GM18507 (cell line): ENCODE measurements around the gene GPSM3.

ENCODE experiments used
- DNase-seq: peaks from one replicate; pipeline ENCODE4 v3.0.0; 2011; ENCODE audit warnings: low read depth; ENCODE audit not compliant: insufficient read length; ENCODE audit errors: extremely low spot score
- FAIRE-seq: peaks from 2 replicates; lab custom pipeline; 2011; peaks lifted over from hg19 to GRCh38; lab: Jason Lieb, UNC

Gene GPSM3

GRCh38 chr6:32177183-32177787 lies 15.2 kb downstream of the GPSM3 start:
- FAIRE-seq: peak; percentile 46
- no peak for DNase-seq

GRCh38 chr6:32176476-32177182 lies 15.8 kb downstream of the GPSM3 start:
- DNase-seq (no peak), FAIRE-seq (no peak)

DNA sequence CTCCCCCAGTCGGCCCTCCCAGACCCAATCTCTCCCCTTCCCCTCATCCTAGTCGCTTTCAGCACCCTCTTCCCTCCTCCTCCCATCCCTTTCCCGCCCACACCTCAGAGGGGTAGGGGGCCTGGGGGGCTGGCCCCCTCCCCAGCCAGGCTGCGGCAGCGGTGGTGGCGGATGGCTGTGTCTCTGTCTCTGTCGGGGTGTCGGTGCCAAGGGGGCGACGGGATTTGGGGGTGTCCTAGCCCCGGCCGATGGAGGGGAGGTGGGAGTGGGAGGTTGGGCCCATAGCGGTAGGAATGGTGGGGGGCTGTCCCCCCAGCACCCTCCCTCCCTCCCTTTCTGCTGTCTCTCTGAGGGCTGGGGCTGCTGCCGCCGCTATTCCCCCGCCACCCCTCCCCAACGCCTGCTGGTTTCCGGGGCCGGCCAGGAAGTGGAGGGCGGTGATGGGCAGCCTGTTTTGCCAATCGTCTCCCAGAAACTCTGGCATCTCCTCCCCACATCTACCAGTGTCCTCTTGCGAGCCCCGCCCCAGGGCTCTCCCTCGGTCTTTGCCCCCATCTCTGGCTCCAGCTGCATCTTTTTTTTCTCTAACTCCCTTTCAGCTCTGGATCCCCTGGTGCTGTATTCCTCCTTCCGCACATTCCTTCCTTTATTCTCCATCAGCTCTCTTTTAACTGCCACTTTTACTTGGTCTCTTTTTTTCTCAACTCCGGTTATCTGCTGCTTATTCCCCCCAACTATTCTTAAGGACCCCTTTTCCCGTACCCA lies 16.6 kb downstream of the GPSM3 start, which contains the start of gene AGPAT1:
Gene AGPAT1, minus strand, starts transcription at position 374 of the 765 bp plus-strand sequence. CDS start 4,588 bp downstream, outside the sequence.
- peak; percentile 97 for DNase-seq
- FAIRE-seq: peak; percentile 84

DNA sequence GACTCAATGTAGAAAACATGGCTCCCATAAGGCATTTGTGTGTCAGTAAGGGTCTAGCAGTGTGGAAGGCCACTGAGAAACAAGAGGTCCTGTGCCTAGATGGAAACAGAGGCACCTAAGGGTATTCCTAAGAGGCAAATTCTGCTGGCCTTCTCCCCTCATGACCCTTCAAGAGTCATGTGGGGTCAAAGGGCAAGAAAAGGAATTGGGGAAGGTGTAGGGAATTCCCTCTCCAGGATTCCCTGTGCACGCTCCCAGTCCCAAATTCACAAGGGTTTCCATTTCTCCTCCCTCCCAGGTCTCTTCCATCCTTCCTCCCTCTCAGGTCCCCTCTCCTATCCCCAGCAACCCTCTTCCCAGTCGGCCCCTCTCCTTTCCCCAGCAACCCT lies 17.1 kb downstream of the GPSM3 start:
- FAIRE-seq (no peak), DNase-seq (no peak)

DNA sequence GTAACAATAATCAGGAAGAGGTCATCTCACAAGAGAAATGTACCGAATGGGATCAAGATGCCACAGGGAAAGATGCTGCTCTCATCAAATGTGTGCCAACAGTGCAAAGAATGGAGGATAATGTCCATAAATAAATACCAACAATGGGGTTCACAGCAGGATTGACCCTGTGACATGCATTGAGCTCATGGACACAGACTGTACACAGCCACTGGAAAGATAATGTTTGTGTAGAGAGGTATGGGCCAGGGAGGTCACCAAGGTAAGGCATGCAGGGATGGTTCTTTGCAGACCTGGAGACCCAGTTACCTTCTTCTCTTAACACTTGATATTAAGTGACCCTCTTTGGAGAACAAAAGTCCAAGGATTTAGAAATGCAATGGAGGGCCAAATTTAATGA lies 18.0 kb downstream of the GPSM3 start:
- FAIRE-seq: no peak
- no peak for DNase-seq

- no peak for FAIRE-seq
- no peak for DNase-seq
Observed at GRCh38 chr6:32173051-32173727, 19.3 kb downstream of the GPSM3 start.

- FAIRE-seq: no peak
- no peak for DNase-seq
Observed at GRCh38 chr6:32171234-32171633, 21.2 kb downstream of the GPSM3 start.

GRCh38 chr6:32170294-32170693 lies 22.1 kb downstream of the GPSM3 start:
- DNase-seq (no peak), FAIRE-seq (no peak)

- FAIRE-seq (no peak), DNase-seq (no peak)
Observed at GRCh38 chr6:32168807-32169591, 23.4 kb downstream of the GPSM3 start.

DNA sequence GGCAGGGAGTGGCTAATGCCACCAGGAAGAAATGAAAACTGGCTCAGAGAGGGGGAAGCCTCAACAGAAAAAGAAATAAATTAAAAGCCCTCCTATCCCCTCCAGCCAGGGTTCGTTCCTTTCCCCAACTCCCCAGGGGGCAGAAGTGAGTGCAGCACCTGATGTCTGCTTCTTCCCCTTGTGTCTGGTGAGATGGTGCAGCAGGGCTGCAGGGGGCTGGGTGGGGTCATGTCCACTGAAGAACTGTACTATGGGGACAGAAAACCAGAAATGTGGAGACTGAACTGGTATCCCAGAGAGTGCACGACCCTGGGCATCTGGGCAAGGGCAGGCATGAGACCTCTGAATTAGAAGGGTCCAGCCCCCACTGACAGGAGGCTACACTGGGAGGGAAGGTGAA lies 24.1 kb downstream of the GPSM3 start:
- DNase-seq: no peak
- no peak for FAIRE-seq

DNA sequence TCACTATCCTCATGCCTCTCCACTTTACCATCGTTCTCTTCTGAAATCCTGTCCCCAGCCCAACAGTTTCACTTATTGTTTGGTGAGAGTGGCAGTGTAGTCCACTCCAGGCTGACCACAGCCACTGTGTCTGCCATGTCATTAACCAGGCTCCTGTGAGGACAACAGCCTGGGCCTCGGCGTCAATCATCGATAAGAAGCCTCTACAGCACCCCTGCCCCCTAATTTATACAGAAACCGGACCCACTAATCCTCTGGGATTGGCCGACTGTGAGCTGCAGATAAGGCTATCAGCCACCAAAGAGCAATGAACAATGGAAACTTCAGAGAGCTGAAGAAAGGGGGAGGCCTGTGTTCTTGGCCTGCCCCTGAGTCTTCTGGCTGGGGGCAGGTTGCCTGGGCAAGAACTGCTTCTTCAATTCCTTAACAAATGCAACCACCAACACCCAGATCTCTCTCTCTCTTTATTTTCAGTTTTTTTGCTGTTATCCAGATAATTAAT lies 24.6 kb downstream of the GPSM3 start:
- no peak for FAIRE-seq
- no peak for DNase-seq

- FAIRE-seq (no peak), DNase-seq (no peak)
Observed at GRCh38 chr6:32167154-32167760, 25.2 kb downstream of the GPSM3 start.

- no peak for FAIRE-seq
- DNase-seq: no peak
Observed at GRCh38 chr6:32166411-32167061, 25.9 kb downstream of the GPSM3 start.

DNA sequence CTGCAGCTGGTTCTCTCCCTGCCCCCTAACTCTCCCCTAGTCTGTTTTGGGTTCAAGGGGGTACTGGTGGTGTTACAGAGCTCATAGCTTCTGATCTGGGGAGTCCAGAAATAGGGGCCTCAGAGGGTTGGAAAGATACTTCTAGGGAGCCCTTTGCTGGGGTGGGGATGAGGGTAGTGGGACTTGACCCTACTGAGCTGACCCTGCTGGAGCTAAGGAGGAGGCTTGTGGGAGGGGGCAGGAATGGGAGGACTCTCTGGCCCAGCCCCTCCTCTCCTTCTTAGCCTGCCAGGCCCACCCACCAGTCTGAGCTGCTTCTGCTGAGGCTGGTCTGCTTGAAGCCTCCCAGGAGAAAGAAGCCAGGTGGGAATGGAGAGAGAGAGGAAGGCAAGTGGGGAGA lies 28.1 kb downstream of the GPSM3 start, which contains the start of gene EGFL8:
Gene EGFL8, plus strand, starts transcription at position 301 of the 400 bp plus-strand sequence. CDS start 1,571 bp downstream, outside the sequence.
- DNase-seq (no peak), FAIRE-seq (no peak)

- FAIRE-seq (no peak), DNase-seq (no peak)
Observed at GRCh38 chr6:32163559-32164258, 28.7 kb downstream of the GPSM3 start.

DNA sequence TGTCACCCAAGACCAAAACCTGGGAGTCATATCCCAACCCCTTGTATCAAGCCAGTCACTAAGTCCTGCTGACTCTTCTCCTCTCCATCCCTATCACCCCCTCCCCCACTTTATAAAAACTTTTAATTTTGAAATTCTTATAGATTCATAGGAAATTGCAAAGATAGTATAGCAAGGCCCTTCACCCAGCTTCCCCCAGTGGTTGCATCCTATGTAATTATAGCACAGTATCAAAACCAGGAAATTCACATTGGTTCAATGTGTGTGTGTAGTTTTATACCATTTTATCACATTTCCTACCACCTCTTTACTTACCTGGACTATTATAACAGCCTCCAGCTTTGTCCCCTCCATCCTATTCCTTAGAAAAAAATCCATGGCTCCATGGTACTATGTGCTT lies 34.4 kb downstream of the GPSM3 start:
- DNase-seq (no peak), FAIRE-seq (no peak)

- DNase-seq (no peak), FAIRE-seq (no peak)
Observed at GRCh38 chr6:32156891-32157290, 35.6 kb downstream of the GPSM3 start.
